Measurements from ENCODE around the gene FAF1.

FAF1 gene

GRCh38 chr1:50426702-50427085, 533.4 kb downstream of the FAF1 start:
- no peak overlapping the region for H3K27ac Mint-ChIP-seq
- H3K4me1 Mint-ChIP-seq = peaks cover 38% of the 10 kb centered on the region
- H3K27me3 Mint-ChIP-seq = peaks cover 92% of the 10 kb centered on the region
- no peaks in the 10 kb centered on the region for H3K36me3 Mint-ChIP-seq (ENCODE audit: low read depth)
- peaks cover 3% of the 10 kb centered on the region for H3K9me3 Mint-ChIP-seq
- ATAC-seq = no peak
- no peak for DNase-seq
- H3K4me3 Mint-ChIP-seq = no peak overlapping the region

GRCh38 chr1:50426108-50426700, 533.9 kb downstream of the FAF1 start:
- peaks cover 91% of the 10 kb centered on the region for H3K27me3 Mint-ChIP-seq
- ATAC-seq (no peak), DNase-seq (no peak)
- no peak overlapping the region for H3K4me3 Mint-ChIP-seq
- peaks cover 3% of the 10 kb centered on the region for H3K9me3 Mint-ChIP-seq
- no peak overlapping the region for H3K27ac Mint-ChIP-seq
- peaks cover 39% of the 10 kb centered on the region for H3K4me1 Mint-ChIP-seq
- H3K36me3 Mint-ChIP-seq (ENCODE audit: low read depth) = no peaks in the 10 kb centered on the region

DNA sequence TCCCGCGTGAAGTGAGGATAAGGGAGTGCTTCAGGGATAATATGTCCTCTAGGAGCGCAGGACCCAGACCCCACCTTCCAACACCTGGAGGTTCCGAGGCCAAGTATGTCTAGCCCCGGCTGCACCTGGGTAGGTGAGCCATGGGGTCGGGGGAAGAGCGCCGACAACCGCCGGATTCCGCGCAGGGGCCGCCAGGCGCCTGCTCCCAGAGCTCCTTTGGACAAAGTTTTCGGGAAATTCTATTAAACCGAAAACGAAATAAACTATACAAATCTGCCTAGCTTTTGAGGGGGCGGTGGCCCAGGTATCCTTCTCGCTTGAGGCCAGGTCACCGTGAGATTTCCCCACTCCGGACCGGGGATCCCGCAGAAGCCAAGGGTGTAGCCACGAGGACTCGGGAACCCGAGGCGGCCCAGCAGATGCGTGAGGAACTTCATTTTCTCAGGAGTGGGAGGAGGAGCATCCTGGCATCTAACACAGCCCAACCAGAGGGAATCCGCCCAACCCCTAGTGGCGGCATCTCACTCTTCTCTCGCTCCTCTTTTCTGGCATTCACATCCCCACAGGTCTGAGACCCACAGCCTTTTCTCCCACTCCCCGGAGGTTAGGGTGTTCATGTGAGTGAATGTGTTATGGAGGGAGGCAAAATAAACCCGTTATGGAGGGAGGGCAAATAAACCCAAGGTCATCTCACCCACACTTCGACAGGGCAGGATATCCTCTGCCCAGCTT, 534.5 kb downstream of the FAF1 start:
- ATAC-seq (no peak), DNase-seq (no peak)
- Mint-ChIP-seq H3K27me3 (peaks cover 86% of the 10 kb centered on the region), H3K9me3 (peaks cover 3% of the 10 kb centered on the region), H3K27ac (no peak overlapping the region), H3K36me3 (ENCODE audit: low read depth) (no peaks in the 10 kb centered on the region), H3K4me3 (peak overlapping the region; percentile 82), H3K4me1 (peaks cover 39% of the 10 kb centered on the region)

GRCh38 chr1:50424884-50425375, 535.1 kb downstream of the FAF1 start:
- H3K9me3 Mint-ChIP-seq = peaks cover 3% of the 10 kb centered on the region
- no peak for ATAC-seq
- H3K4me3 Mint-ChIP-seq = peak overlapping the region; percentile 82
- H3K36me3 Mint-ChIP-seq (ENCODE audit: low read depth) = no peaks in the 10 kb centered on the region
- H3K27ac Mint-ChIP-seq = no peak overlapping the region
- H3K27me3 Mint-ChIP-seq = peaks cover 86% of the 10 kb centered on the region
- H3K4me1 Mint-ChIP-seq = peaks cover 46% of the 10 kb centered on the region
- no peak for DNase-seq

DNA sequence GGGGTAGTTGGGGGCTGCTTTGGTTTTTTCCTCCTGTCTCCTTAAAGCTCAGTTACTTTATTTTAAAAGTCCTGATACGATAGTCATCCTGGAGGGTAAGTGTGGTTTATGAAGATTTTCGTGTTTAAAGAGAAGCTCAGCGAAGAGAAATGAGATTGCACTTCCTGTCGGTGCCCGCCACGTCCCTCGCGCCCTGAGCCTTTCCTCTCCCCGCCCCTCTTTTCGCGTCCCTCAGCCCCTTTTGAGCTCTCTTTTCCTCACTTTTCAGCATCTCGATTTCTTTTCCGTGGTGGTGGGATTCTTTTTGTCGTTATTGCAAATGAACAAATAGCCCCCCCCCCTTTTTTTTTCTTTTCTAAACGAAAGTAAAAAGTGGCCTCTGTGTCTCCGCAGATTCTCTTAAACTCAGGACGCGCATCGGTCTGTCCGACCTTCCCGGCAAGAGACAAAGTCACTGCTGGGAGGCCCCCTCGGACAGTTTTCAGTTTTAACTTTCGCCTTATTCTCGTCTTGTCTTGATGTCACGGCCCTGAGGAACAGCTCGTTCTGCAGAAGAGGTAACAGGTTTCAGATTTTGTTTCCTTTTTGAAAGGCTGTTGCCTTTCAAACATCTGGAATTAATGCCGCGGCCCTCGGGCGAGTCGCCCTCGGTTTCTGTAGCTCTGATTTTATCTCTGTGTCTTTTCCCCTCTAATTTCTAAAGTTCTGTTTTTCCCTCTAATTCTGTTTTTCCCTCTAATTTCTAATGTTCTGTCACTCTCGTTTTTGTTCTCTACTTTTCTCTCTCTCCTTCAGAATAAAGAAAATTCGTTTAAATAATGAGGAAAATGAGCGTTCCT, 535.8 kb downstream of the FAF1 start:
- H3K4me3 Mint-ChIP-seq = peak overlapping the region; percentile 82
- peaks cover 3% of the 10 kb centered on the region for H3K9me3 Mint-ChIP-seq
- H3K27ac Mint-ChIP-seq = peak overlapping the region; percentile 48
- DNase-seq = peak; percentile 20
- H3K36me3 Mint-ChIP-seq (ENCODE audit: low read depth) = no peaks in the 10 kb centered on the region
- ATAC-seq = no peak
- H3K27me3 Mint-ChIP-seq = peaks cover 86% of the 10 kb centered on the region
- H3K4me1 Mint-ChIP-seq = peaks cover 48% of the 10 kb centered on the region

GRCh38 chr1:50423670-50424000, 536.4 kb downstream of the FAF1 start:
- peak; percentile 42 for DNase-seq
- Mint-ChIP-seq H3K27me3 (peaks cover 81% of the 10 kb centered on the region), H3K36me3 (ENCODE audit: low read depth) (no peaks in the 10 kb centered on the region), H3K4me3 (peak overlapping the region; percentile 82), H3K9me3 (peaks cover 3% of the 10 kb centered on the region), H3K27ac (no peak overlapping the region), H3K4me1 (peaks cover 48% of the 10 kb centered on the region)
- ATAC-seq = peak; percentile 37

DNA sequence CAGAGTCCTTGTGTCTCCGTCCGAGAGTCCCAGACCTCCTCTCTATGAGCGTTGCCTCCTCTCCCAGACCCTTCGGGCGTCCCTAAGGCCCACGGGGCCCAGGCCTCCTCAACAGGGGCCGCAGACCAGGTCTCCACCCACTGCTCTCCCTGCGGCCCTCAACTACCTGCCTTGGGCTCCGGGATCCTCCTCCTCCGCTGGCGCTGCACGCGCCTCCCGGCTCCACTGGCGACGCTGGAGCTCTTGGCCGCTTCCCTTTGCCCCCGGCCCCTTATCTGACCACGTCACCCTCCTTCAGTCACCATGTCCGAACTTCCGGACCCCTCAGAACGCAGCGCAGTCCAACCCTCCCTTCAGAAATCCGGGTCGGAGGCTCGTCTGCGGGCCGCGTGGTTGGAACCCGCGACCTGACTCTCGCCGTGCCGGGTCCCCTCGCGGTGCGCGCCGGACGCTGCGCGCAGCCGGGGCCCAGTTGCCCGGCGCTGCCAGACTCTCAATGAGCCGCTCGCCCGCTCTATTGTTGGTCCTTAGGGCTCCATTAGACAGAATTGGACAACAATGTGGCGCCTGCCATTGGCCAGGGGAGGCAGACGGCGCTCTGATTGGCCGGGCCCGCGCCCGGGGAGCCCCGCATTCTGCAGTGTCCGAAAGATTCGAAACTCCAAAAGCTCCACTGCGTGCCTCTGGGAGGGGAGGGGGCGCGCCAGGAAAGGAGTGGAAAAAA, 537.0 kb downstream of the FAF1 start, which contains the start of gene DMRTA2:
Gene DMRTA2, minus strand, starts transcription at position 498 of the 724 bp plus-strand sequence. CDS start 1,907 bp downstream, outside the sequence.
- Mint-ChIP-seq H3K4me3 (peak within 1 kb of the TSS; percentile 82), H3K27ac (peak within 1 kb of the TSS; percentile 48), H3K4me1 (peaks cover 46% of the 10 kb centered on the region), H3K36me3 (ENCODE audit: low read depth) (no peaks in the 10 kb centered on the region), H3K9me3 (peaks cover under 1% of the 10 kb centered on the region), H3K27me3 (peaks cover 82% of the 10 kb centered on the region)
- DNase-seq = no peak
- ATAC-seq = no peak

GRCh38 chr1:50422675-50422945, 537.5 kb downstream of the FAF1 start:
- H3K4me3 Mint-ChIP-seq = peak overlapping the region; percentile 26
- ATAC-seq (no peak), DNase-seq (no peak)
- no peaks in the 10 kb centered on the region for H3K9me3 Mint-ChIP-seq
- peaks cover 48% of the 10 kb centered on the region for H3K4me1 Mint-ChIP-seq
- peaks cover 82% of the 10 kb centered on the region for H3K27me3 Mint-ChIP-seq
- H3K36me3 Mint-ChIP-seq (ENCODE audit: low read depth) = no peaks in the 10 kb centered on the region
- H3K27ac Mint-ChIP-seq = no peak overlapping the region

DNA sequence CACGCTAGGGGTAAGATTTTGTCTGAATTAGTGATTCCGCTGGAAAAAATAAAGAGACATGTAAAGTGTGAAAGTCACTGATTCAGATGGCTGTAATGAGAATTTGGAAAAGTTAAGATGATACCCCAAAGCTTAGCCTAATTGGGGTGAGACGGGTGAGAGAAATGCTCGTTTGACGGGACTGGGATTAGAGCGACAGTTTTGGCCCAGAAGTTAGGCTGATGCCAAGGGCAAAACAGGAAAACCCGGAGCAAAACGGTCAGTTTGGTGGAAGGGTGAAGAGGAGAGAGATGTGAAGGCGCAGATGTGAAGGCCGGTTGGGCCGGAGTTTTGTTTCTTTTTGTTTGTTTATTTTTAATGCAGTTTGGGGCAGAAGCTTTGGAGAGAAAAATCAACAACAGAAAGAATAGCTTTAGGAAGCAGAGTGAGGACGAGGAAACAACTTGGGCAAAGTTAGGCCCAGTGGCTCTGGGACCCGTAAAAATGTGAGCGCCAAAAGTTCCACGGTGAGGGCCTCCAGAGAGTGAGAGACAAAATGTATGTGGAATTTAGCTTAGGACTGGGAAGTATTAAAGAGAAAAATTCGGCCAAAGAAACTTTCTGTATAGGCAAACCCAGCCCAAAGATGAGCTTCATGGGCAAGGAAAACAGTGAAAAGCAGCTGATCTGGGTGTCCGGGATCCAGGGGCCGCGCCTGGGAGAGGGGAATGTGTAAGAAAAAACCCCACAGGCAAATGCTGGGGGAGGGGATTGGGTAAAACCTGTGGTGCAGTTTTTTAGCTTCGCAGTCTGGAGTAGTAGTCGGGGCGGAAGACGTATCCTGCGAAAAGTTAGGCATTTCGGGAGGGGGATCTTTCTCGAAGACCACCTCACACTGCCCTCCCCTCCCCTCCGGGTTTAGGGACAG, 538.0 kb downstream of the FAF1 start:
- no peak overlapping the region for H3K4me3 Mint-ChIP-seq

GRCh38 chr1:50421366-50421748, 538.7 kb downstream of the FAF1 start:
- Mint-ChIP-seq H3K36me3 (ENCODE audit: low read depth) (no peaks in the 10 kb centered on the region), H3K4me1 (peaks cover 49% of the 10 kb centered on the region), H3K27ac (no peak overlapping the region), H3K9me3 (no peaks in the 10 kb centered on the region), H3K4me3 (no peak overlapping the region), H3K27me3 (peaks cover 82% of the 10 kb centered on the region)
- no peak for DNase-seq
- ATAC-seq = no peak

More for the DNA sequence above, 538.0 kb downstream of the FAF1 start:
- no peak overlapping the region for H3K27ac Mint-ChIP-seq
- DNase-seq (no peak), ATAC-seq (no peak)
- peaks cover 46% of the 10 kb centered on the region for H3K4me1 Mint-ChIP-seq
- no peaks in the 10 kb centered on the region for H3K36me3 Mint-ChIP-seq (ENCODE audit: low read depth)
- H3K27me3 Mint-ChIP-seq = peaks cover 80% of the 10 kb centered on the region
- H3K9me3 Mint-ChIP-seq = no peaks in the 10 kb centered on the region

- Mint-ChIP-seq H3K9me3 (no peaks in the 10 kb centered on the region), H3K27ac (peak overlapping the region; percentile 60), H3K4me3 (no peak overlapping the region), H3K36me3 (ENCODE audit: low read depth) (no peaks in the 10 kb centered on the region), H3K4me1 (peaks cover 48% of the 10 kb centered on the region), H3K27me3 (peaks cover 82% of the 10 kb centered on the region)
- ATAC-seq = no peak
- DNase-seq = peak; percentile 19
These were observed 539.2 kb downstream of the FAF1 start for GRCh38 chr1:50420689-50421365.

DNA sequence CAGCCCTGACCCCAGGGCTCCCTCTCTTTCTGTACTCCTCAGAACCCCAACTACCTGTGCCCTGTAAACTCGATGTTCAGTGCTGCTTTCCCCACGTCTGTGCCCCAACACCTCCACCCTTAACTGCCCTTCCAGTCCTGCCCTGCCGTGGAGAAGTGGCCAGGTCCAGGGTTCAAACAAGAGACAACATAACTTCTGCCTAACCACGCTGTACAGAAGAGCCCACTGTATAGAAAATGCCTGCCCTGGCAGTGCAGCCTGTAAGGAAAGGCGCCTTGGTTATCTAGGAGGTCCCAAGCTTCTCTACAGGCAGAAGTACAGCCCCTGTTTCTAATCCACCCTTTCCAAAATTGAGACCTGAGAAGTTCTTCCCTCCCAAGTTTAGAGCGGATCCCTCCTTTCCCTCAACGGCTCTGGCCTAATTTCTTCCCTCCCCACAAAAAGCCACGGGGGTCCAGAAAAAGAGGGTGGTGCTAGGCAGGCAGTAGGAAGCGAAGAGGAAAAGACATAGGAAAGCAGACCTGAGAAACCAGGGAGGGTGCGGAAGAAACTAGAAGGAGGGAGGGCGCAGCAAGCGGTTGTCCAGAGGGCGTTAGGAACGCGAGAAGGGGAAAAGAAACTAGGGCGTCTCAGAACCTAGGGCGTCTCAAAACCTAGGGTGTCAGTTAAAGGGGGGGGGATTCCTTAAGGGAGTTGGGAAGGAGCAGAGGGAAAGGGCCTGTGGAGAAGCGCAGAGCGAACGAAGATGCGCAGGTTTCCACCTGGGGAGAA, 540.0 kb downstream of the FAF1 start:
- DNase-seq (no peak), ATAC-seq (no peak)
- H3K27ac Mint-ChIP-seq = peak overlapping the region; percentile 60
- no peaks in the 10 kb centered on the region for H3K9me3 Mint-ChIP-seq
- no peaks in the 10 kb centered on the region for H3K36me3 Mint-ChIP-seq (ENCODE audit: low read depth)
- peaks cover 45% of the 10 kb centered on the region for H3K4me1 Mint-ChIP-seq
- H3K4me3 Mint-ChIP-seq = peak overlapping the region; percentile 19
- peaks cover 81% of the 10 kb centered on the region for H3K27me3 Mint-ChIP-seq

Measured in activated naive CD8-positive, alpha-beta T cell treated with anti-CD3 and anti-CD28 coated beads, Interleukin-2, amount 50 U/mL, for 24 hours (primary cell).